Measurements from ENCODE around the gene NRCAM. TPM values are rescaled to one million over a fixed set of nuclear protein-coding genes. Genes with fewer than 3 reads are reported as not detected.
"Not testable (repeated sequence)": the region's sequence is repeated elsewhere in the genome, so short reads cannot be mapped to it uniquely, and the experiment has no call there.

The NRCAM gene
- total RNA-seq, 6 experiments from 2014 or later, result 0.27 to 0.51 (median 0.40) TPM

GRCh38 chr7:108283252-108283651 is 173.0 kb downstream of the NRCAM start:
- Mint-ChIP-seq H3K4me1 (ENCODE audit: low read depth) (no peaks in the 10 kb centered on the region), H3K4me3 (no peak overlapping the region), H3K27ac (no peak overlapping the region), H3K9me3 (no peaks in the 10 kb centered on the region), H3K36me3 (ENCODE audit: low read depth) (no peaks in the 10 kb centered on the region), H3K27me3 (ENCODE audit: insufficient read depth) (peaks cover 17% of the 10 kb centered on the region)
- DNase-seq, result no peak
- TF ChIP-seq CTCF (IDR thresholded peaks at IDR 0.05), result no peak

- no peaks in the 10 kb centered on the region for H3K4me1 Mint-ChIP-seq (ENCODE audit: low read depth)
- no peaks in the 10 kb centered on the region for H3K9me3 Mint-ChIP-seq
- no peak overlapping the region for H3K27ac Mint-ChIP-seq
- H3K27me3 Mint-ChIP-seq (ENCODE audit: insufficient read depth), result peaks cover 17% of the 10 kb centered on the region
- no peak for TF ChIP-seq CTCF (IDR thresholded peaks at IDR 0.05)
- no peaks in the 10 kb centered on the region for H3K36me3 Mint-ChIP-seq (ENCODE audit: low read depth)
- no peak overlapping the region for H3K4me3 Mint-ChIP-seq
- DNase-seq, result no peak
Observed at GRCh38 chr7:108282427-108282996, 173.7 kb downstream of the NRCAM start.

GRCh38 chr7:108280136-108280535 is 176.1 kb downstream of the NRCAM start:
- Mint-ChIP-seq H3K4me3 (no peak overlapping the region), H3K4me1 (ENCODE audit: low read depth) (no peaks in the 10 kb centered on the region), H3K27me3 (ENCODE audit: insufficient read depth) (peaks cover 23% of the 10 kb centered on the region), H3K27ac (no peak overlapping the region), H3K36me3 (ENCODE audit: low read depth) (no peaks in the 10 kb centered on the region), H3K9me3 (no peaks in the 10 kb centered on the region)
- no peak for TF ChIP-seq CTCF (IDR thresholded peaks at IDR 0.05)
- no peak for DNase-seq

- no peak for TF ChIP-seq CTCF (IDR thresholded peaks at IDR 0.05)
Observed at GRCh38 chr7:108278776-108279175, 177.5 kb downstream of the NRCAM start.

GRCh38 chr7:108278281-108278680 is 178.0 kb downstream of the NRCAM start:
- no peak for DNase-seq
- Mint-ChIP-seq H3K36me3 (ENCODE audit: low read depth) (no peaks in the 10 kb centered on the region), H3K9me3 (0 out of 2 replicates have a peak, but pooled peaks cover 8% of the 10 kb centered on the region), H3K4me3 (no peak overlapping the region), H3K27me3 (ENCODE audit: insufficient read depth) (peaks cover 12% of the 10 kb centered on the region), H3K4me1 (ENCODE audit: low read depth) (no peaks in the 10 kb centered on the region), H3K27ac (no peak overlapping the region)
- no peak for TF ChIP-seq CTCF (IDR thresholded peaks at IDR 0.05)

More at GRCh38 chr7:108278776-108279175, 177.5 kb downstream of the NRCAM start:
- Mint-ChIP-seq H3K27me3 (ENCODE audit: insufficient read depth) (peaks cover 14% of the 10 kb centered on the region), H3K27ac (no peak overlapping the region), H3K9me3 (0 out of 2 replicates have a peak, but pooled peaks cover 8% of the 10 kb centered on the region), H3K4me3 (no peak overlapping the region), H3K4me1 (ENCODE audit: low read depth) (no peaks in the 10 kb centered on the region), H3K36me3 (ENCODE audit: low read depth) (no peaks in the 10 kb centered on the region)
- no peak for DNase-seq

- H3K4me1 Mint-ChIP-seq (ENCODE audit: low read depth); H3K9me3 Mint-ChIP-seq; H3K36me3 Mint-ChIP-seq (ENCODE audit: low read depth); DNase-seq; H3K27ac Mint-ChIP-seq; H3K4me3 Mint-ChIP-seq: not testable (repeated sequence)
- H3K27me3 Mint-ChIP-seq (ENCODE audit: insufficient read depth), result peaks cover 11% of the 10 kb centered on the region
Observed at GRCh38 chr7:108274447-108274846, 181.8 kb downstream of the NRCAM start.

- DNase-seq; H3K27ac Mint-ChIP-seq; H3K4me1 Mint-ChIP-seq (ENCODE audit: low read depth); H3K4me3 Mint-ChIP-seq; H3K9me3 Mint-ChIP-seq; H3K36me3 Mint-ChIP-seq (ENCODE audit: low read depth): not testable (repeated sequence)
- peaks cover 14% of the 10 kb centered on the region for H3K27me3 Mint-ChIP-seq (ENCODE audit: insufficient read depth)
Observed at GRCh38 chr7:108272891-108273290, 183.3 kb downstream of the NRCAM start.
